H9 (cell line): ENCODE results near the gene STYXL1. TPM values are rescaled to one million over a fixed set of nuclear protein-coding genes. Genes with fewer than 3 reads are reported as not detected.

Experiments used
- DNase-seq: peaks from one replicate; pipeline ENCODE4 v3.0.0-alpha.2; 2017
- H2AFZ ChIP-seq: one replicate; pipeline ENCODE4 v1.6.1; 2013; ENCODE audit warnings: mild to moderate bottlenecking, low read length, control low read depth, moderate library complexity
- H2AK5ac ChIP-seq: 2 replicates; pipeline ENCODE4 v1.6.1; 2013; ENCODE audit warnings: low read length, control low read depth, mixed read lengths; ENCODE audit not compliant: insufficient read length
- H2BK120ac ChIP-seq: one replicate; pipeline ENCODE4 v1.6.1; 2013; ENCODE audit warnings: low read depth, mild to moderate bottlenecking, low read length, control low read depth, inconsistent platforms; ENCODE audit not compliant: poor library complexity, severe bottlenecking
- H2BK12ac ChIP-seq: 2 replicates; pipeline ENCODE4 v1.6.1; 2013; ENCODE audit warnings: low read length, control low read depth, mixed read lengths, low read depth; ENCODE audit not compliant: insufficient read length
- H2BK15ac ChIP-seq: 2 replicates; pipeline ENCODE4 v1.6.1; 2013; ENCODE audit warnings: low read depth, low read length, control low read depth
- H2BK20ac ChIP-seq: one replicate; pipeline ENCODE4 v1.6.1; 2013; ENCODE audit warnings: low read depth, mild to moderate bottlenecking, low read length, control low read depth, inconsistent platforms; ENCODE audit not compliant: poor library complexity, severe bottlenecking
- H2BK5ac ChIP-seq: 2 replicates; pipeline ENCODE4 v1.6.1; 2013; ENCODE audit warnings: low read length, control low read depth, mixed read lengths; ENCODE audit not compliant: insufficient read length
- H3K14ac ChIP-seq: 2 replicates; pipeline ENCODE4 v1.6.1; 2013; ENCODE audit warnings: low read length, control low read depth; ENCODE audit not compliant: insufficient read depth
- H3K18ac ChIP-seq: 2 replicates; pipeline ENCODE4 v1.6.1; 2013; ENCODE audit warnings: low read depth, mild to moderate bottlenecking, mixed read lengths, low read length, control low read depth; ENCODE audit not compliant: insufficient read length
- H3K23ac ChIP-seq: 2 replicates; pipeline ENCODE4 v1.6.1; 2013; ENCODE audit warnings: low read length, control low read depth, mixed read lengths, low read depth; ENCODE audit not compliant: insufficient read length
- H3K23me2 ChIP-seq: 2 replicates; pipeline ENCODE4 v1.6.1; 2013; ENCODE audit warnings: low read depth, mild to moderate bottlenecking, mixed read lengths, low read length, control low read depth; ENCODE audit not compliant: insufficient read length, poor library complexity, severe bottlenecking
- H3K27ac ChIP-seq: 2 replicates; pipeline ENCODE4 v1.5.1; 2013; ENCODE audit warnings: low read length, control low read depth, mixed read lengths, low read depth; ENCODE audit not compliant: insufficient read length
- H3K27me3 ChIP-seq: 2 replicates; pipeline ENCODE4 v1.6.1; 2013; ENCODE audit warnings: low read length, control low read depth, inconsistent platforms; ENCODE audit not compliant: insufficient read depth
- H3K4ac ChIP-seq: 2 replicates; pipeline ENCODE4 v1.6.1; 2013; ENCODE audit warnings: low read depth, mild to moderate bottlenecking, control low read depth, inconsistent platforms, low read length, moderate library complexity
- H3K4me1 ChIP-seq: 2 replicates; pipeline ENCODE4 v1.6.1; 2013; ENCODE audit warnings: low read length, control low read depth, inconsistent platforms; ENCODE audit not compliant: insufficient read depth
- H3K4me2 ChIP-seq: 2 replicates; pipeline ENCODE4 v1.6.1; 2013; ENCODE audit warnings: low read length, control low read depth, mixed read lengths; ENCODE audit not compliant: insufficient read length, insufficient read depth
- H3K56ac ChIP-seq: 2 replicates; pipeline ENCODE4 v1.6.1; 2013; ENCODE audit warnings: low read depth, mild to moderate bottlenecking, mixed read lengths, low read length, control low read depth; ENCODE audit not compliant: insufficient read length
- H3K79me1 ChIP-seq: 2 replicates; pipeline ENCODE4 v1.6.1; 2013; ENCODE audit warnings: low read depth, mild to moderate bottlenecking, moderate library complexity, low read length, control low read depth, inconsistent platforms; ENCODE audit not compliant: insufficient read depth, poor library complexity, severe bottlenecking
- H3K79me2 ChIP-seq: 2 replicates; pipeline ENCODE4 v1.6.1; 2013; ENCODE audit warnings: low read length, control low read depth, inconsistent platforms; ENCODE audit not compliant: insufficient read depth
- H3K9ac ChIP-seq: 2 replicates; pipeline ENCODE4 v1.6.1; 2013; ENCODE audit warnings: low read length, control low read depth, mixed read lengths; ENCODE audit not compliant: insufficient read length; ENCODE audit errors: extremely low read depth
- H3K9me3 ChIP-seq: one replicate; pipeline ENCODE4 v1.6.1; 2013; ENCODE audit warnings: low read depth, low read length, inconsistent platforms; ENCODE audit not compliant: control insufficient read depth
- H3T11ph ChIP-seq: one replicate; pipeline ENCODE4 v1.6.1; 2013; ENCODE audit warnings: mild to moderate bottlenecking, low read length, control low read depth, inconsistent platforms
- H4K20me1 ChIP-seq: one replicate; pipeline ENCODE4 v1.6.1; 2013; ENCODE audit not compliant: control insufficient read depth, insufficient read length, insufficient read depth
- H4K5ac ChIP-seq: 2 replicates; pipeline ENCODE4 v1.6.1; 2013; ENCODE audit warnings: low read depth, mild to moderate bottlenecking, mixed read lengths, low read length, control low read depth; ENCODE audit not compliant: insufficient read length
- H4K8ac ChIP-seq: replicated peaks from 2 replicates; pipeline ENCODE4 v1.6.1; 2013; ENCODE audit warnings: low read length, control low read depth, mixed read lengths, low read depth; ENCODE audit not compliant: insufficient read length
- H4K91ac ChIP-seq: 2 replicates; pipeline ENCODE4 v1.6.1; 2013; ENCODE audit warnings: low read depth, mild to moderate bottlenecking, moderate library complexity, mixed read lengths, low read length, control low read depth; ENCODE audit not compliant: insufficient read length
- H3K27ac Mint-ChIP-seq, 3 experiments: 2 replicates in 2 of 3; 3 replicates in 1 of 3; pipeline ENCODE4 v1.8.0; 2020 to 2021; ENCODE audit warnings: mixed read lengths in 3 of 3, mild to moderate bottlenecking in 1 of 3, moderate library complexity in 1 of 3
- H3K27me3 Mint-ChIP-seq: 2 replicates; pipeline ENCODE4 v1.8.0; 2021; ENCODE audit warnings: low read depth, mild to moderate bottlenecking, moderate library complexity, mixed read lengths
- H3K36me3 Mint-ChIP-seq, 3 experiments: 2 replicates in 2 of 3; 3 replicates in 1 of 3; pipeline ENCODE4 v1.8.0; 2020 to 2021; ENCODE audit warnings: low read depth in 3 of 3, mixed read lengths in 3 of 3; ENCODE audit not compliant: insufficient read depth in 1 of 3
- H3K4me1 Mint-ChIP-seq, 2 experiments: 2 replicates each; pipeline ENCODE4 v1.8.0; 2020; ENCODE audit warnings: mixed read lengths in 2 of 2
- H3K4me3 Mint-ChIP-seq, 2 experiments: 2 replicates in 1 of 2; 3 replicates in 1 of 2; pipeline ENCODE4 v1.8.0; 2020 to 2021; ENCODE audit warnings: mild to moderate bottlenecking in 2 of 2, mixed read lengths in 2 of 2, moderate library complexity in 1 of 2
- H3K9me3 Mint-ChIP-seq, 2 experiments: 2 replicates in 1 of 2; 3 replicates in 1 of 2; pipeline ENCODE4 v1.8.0; 2020; ENCODE audit warnings: mild to moderate bottlenecking in 2 of 2, mixed read lengths in 2 of 2, moderate library complexity in 1 of 2
- CTCF ChIP-seq: fragments of 200-600 bp; sonication (generic); conservative IDR thresholded peaks from 3 replicates; pipeline ENCODE4 v1.8.0; 2021; ENCODE audit warnings: antibody characterized with exemption, mild to moderate bottlenecking
- WGBS: extraction: QIAGEN DNeasy Blood & Tissue Kit; methylation state at CpG from one replicate; pipeline ENCODE4 v1.1.7; 2013; ENCODE audit warnings: missing lambda C conversion rate, low lambda C conversion rate, mixed read lengths; ENCODE audit not compliant: insufficient read length; ENCODE audit errors: extremely low coverage; 5-methylcytosine and 5-hydroxymethylcytosine counted together
- total RNA-seq: library from RNA; stranded (reverse); gene quantifications from 2 replicates; pipeline ENCODE4 v1.2.1, GENCODE V29; 2021

The STYXL1 gene
- total RNA-seq, 1 experiment from 2014 or later, result 38.7 TPM

- no peak overlapping the region for H3K23ac ChIP-seq
- no peaks in the 10 kb centered on the region for H3K79me1 ChIP-seq
- no peak overlapping the region for H3K56ac ChIP-seq
- peaks cover 2% of the 10 kb centered on the region for H4K20me1 ChIP-seq
- no peak overlapping the region for H3K4ac ChIP-seq
- peaks cover 8% of the 10 kb centered on the region; the same call in 1 of the 2 replicates for H3K4me1 ChIP-seq
- H3K9me3 Mint-ChIP-seq, result no peaks in the 10 kb centered on the region; a peak in 1 of 5 replicates
- no peaks in the 10 kb centered on the region for H3K79me2 ChIP-seq
- no peak overlapping the region for H3K4me3 Mint-ChIP-seq
- H3K27me3 ChIP-seq, result no peaks in the 10 kb centered on the region
- no peak for DNase-seq
- no peaks in the 10 kb centered on the region for H3K23me2 ChIP-seq
- TF ChIP-seq CTCF, result no peak
- no peak overlapping the region for H4K91ac ChIP-seq
- no peak overlapping the region for H2BK120ac ChIP-seq
- no peak overlapping the region for H2BK20ac ChIP-seq
- no peak overlapping the region for H3K14ac ChIP-seq
- no peak overlapping the region for H3K4me2 ChIP-seq
- no peak overlapping the region for H3K18ac ChIP-seq
- H3K4me1 Mint-ChIP-seq, result peaks cover 19 to 37% of the 10 kb centered on the region in 2 experiments
- H2AFZ ChIP-seq, result no peak overlapping the region
- no peak overlapping the region for H2BK5ac ChIP-seq
- H2BK15ac ChIP-seq, result no peak overlapping the region
- peaks cover 12 to 31% (median 26%) of the 10 kb centered on the region in 3 experiments for H3K36me3 Mint-ChIP-seq
- no peak overlapping the region for H3T11ph ChIP-seq
- no CpG with 5 or more reads among the region's 30 CpGs for WGBS
- no peak overlapping the region for H3K27ac ChIP-seq
- no peak overlapping the region for H4K5ac ChIP-seq
- no peak overlapping the region for H3K9ac ChIP-seq
- no peak overlapping the region for H2BK12ac ChIP-seq
- no peaks in the 10 kb centered on the region for H3K9me3 ChIP-seq
- H3K27ac Mint-ChIP-seq, result 0 out of 7 replicates have a peak overlapping the region, but pooled peaks of 1 of the 3 experiments have one; percentile 55
- H4K8ac ChIP-seq, result no peak overlapping the region
- no peaks in the 10 kb centered on the region; the same call in 1 of the 2 replicates for H3K27me3 Mint-ChIP-seq
- no peak overlapping the region for H2AK5ac ChIP-seq
These were observed 59.8 kb downstream of the STYXL1 start for GRCh38 chr7:75987805-75988567.
